GM12878 (cell line): ENCODE measurements around the gene SEC63. TPM values are rescaled to one million over a fixed set of nuclear protein-coding genes. Genes with fewer than 3 reads are reported as not detected.

Source experiments
- ATAC-seq: fragments of 200-7000 bp; cut with Tn5 transposase; 3 replicates; pipeline ENCODE4 v1.9.1; 2020; ENCODE audit warnings: mild to moderate bottlenecking, moderate library complexity
- BruUV-seq: library from RNA; stranded (reverse); fragments of 400-500 nt; replicated peaks from 2 replicates; lab custom pipeline; 2021; lab: Mats Ljungman, UMichigan
- CTCF ChIA-PET: fragments of 300-600 bp; sonication (Branson Sonifier 250); formaldehyde crosslinking; extraction: SDS; loops from one replicate; lab custom pipeline; 2021; ENCODE audit warnings: inconsistent platforms; lab: Yijun Ruan, JAX
- POLR2A ChIA-PET: fragments of 350-600 bp; formaldehyde crosslinking; extraction: SDS; loops from one replicate; lab custom pipeline; 2021; ENCODE audit warnings: inconsistent platforms; lab: Charles Lee
- RAD21 ChIA-PET: fragments of 300-600 bp; sonication (Branson Sonifier 250); formaldehyde crosslinking; loops from one replicate; lab custom pipeline; 2023; ENCODE audit warnings: antibody characterized with exemption; ENCODE audit not compliant: unreplicated experiment; lab: Charles Lee
- SMC1A ChIA-PET: fragments of 300-600 bp; sonication (Branson Sonifier 250); formaldehyde crosslinking; loops from one replicate; lab custom pipeline; 2023; ENCODE audit not compliant: unreplicated experiment, uncharacterized antibody; lab: Charles Lee
- DNase-seq: peaks from one replicate; pipeline ENCODE4 v3.0.0-alpha.2; 2011; ENCODE audit warnings: low read depth, low spot score
- FAIRE-seq: peaks from 3 replicates; lab custom pipeline; 2011; peaks lifted over from hg19 to GRCh38; lab: Jason Lieb, UNC
- H2AFZ ChIP-seq: 2 replicates; pipeline ENCODE4 v1.6.0; 2011; ENCODE audit warnings: low read depth, low read length, control low read depth; ENCODE audit not compliant: control insufficient read depth
- H3K27ac ChIP-seq: 2 replicates; pipeline ENCODE4 v1.5.1; 2011; ENCODE audit warnings: control low read depth; ENCODE audit not compliant: control insufficient read depth, insufficient read depth
- H3K27me3 ChIP-seq, 2 experiments: replicated peaks in 1 of 2; 2 replicates each; pipeline versions ENCODE4 v1.6.0 to v1.6.1; 2011; ENCODE audit warnings: low read length in 1 of 2; ENCODE audit not compliant: control insufficient read depth in 2 of 2, insufficient read depth in 2 of 2
- H3K36me3 ChIP-seq, 2 experiments: 2 replicates each; pipeline ENCODE4 v1.5.1; 2011; ENCODE audit warnings: low read length in 1 of 2; ENCODE audit not compliant: control insufficient read depth in 2 of 2, insufficient read depth in 2 of 2
- H3K4me1 ChIP-seq: 2 replicates; pipeline ENCODE4 v1.6.1; 2011; ENCODE audit warnings: mild to moderate bottlenecking, low read length, moderate library complexity, mixed read lengths; ENCODE audit not compliant: control insufficient read depth, insufficient read depth
- H3K4me2 ChIP-seq: 2 replicates; pipeline ENCODE4 v1.6.0; 2011; ENCODE audit warnings: control low read depth; ENCODE audit not compliant: control insufficient read depth, insufficient read depth
- H3K4me3 ChIP-seq: fragments of 200-600 bp; sonication (generic); 2 replicates; pipeline ENCODE4 v1.5.1; 2016
- H3K79me2 ChIP-seq: 2 replicates; pipeline ENCODE4 v1.6.0; 2011; ENCODE audit warnings: low read length; ENCODE audit not compliant: control insufficient read depth, insufficient read depth
- H3K9ac ChIP-seq: 2 replicates; pipeline ENCODE4 v1.8.0; 2011; ENCODE audit warnings: low read length, control low read depth, mixed read lengths; ENCODE audit not compliant: control insufficient read depth, insufficient read depth
- H3K9me3 ChIP-seq: replicated peaks from 3 replicates; pipeline ENCODE4 v1.5.1; 2011; ENCODE audit warnings: mild to moderate bottlenecking, low read length; ENCODE audit not compliant: control insufficient read depth, insufficient read depth
- H4K20me1 ChIP-seq: 2 replicates; pipeline ENCODE4 v1.6.0; 2011; ENCODE audit not compliant: control insufficient read depth, insufficient read depth
- ATF7 ChIP-seq: fragments of 450-650 bp; IDR thresholded peaks from 2 replicates; pipeline ENCODE4 v1.6.1; 2016; ENCODE audit warnings: low read depth, mild to moderate bottlenecking
- BCL11A ChIP-seq: IDR thresholded peaks from 2 replicates; pipeline ENCODE4 v1.6.1; 2011; ENCODE audit warnings: low read depth, low read length
- BHLHE40 ChIP-seq, 2 experiments: fragments of 450-650 bp in 1 of 2; IDR thresholded peaks; 2 replicates each; pipeline ENCODE4 v1.6.1; 2011 to 2017; ENCODE audit warnings: low read depth in 2 of 2, borderline replicate concordance in 1 of 2, improper control_type of control experiment in 1 of 2, low read length in 1 of 2, mild to moderate bottlenecking in 1 of 2
- CHD4 ChIP-seq: fragments of 200-600 bp; sonication (generic); IDR thresholded peaks from 2 replicates; pipeline ENCODE4 v1.6.1; 2016; ENCODE audit warnings: mild to moderate bottlenecking
- EP300 ChIP-seq, 2 experiments: fragments of 150-350 bp in 1 of 2; IDR thresholded peaks; 2 replicates each; pipeline ENCODE4 v1.6.1; 2011 to 2012; ENCODE audit warnings: low read depth in 2 of 2, low read length in 2 of 2, borderline replicate concordance in 1 of 2, improper control_type of control experiment in 1 of 2, inconsistent platforms in 1 of 2; ENCODE audit not compliant: control insufficient read depth in 1 of 2
- HDAC2 ChIP-seq: fragments of 200-600 bp; sonication (generic); IDR thresholded peaks from 2 replicates; pipeline ENCODE4 v1.6.1; 2017
- IKZF2 ChIP-seq, 2 experiments: fragments of 450-650 bp; IDR thresholded peaks; 2 replicates each; pipeline ENCODE4 v1.6.1; 2017; ENCODE audit warnings: mild to moderate bottlenecking in 2 of 2, moderate library complexity in 2 of 2
- JUNB ChIP-seq: IDR thresholded peaks from 2 replicates; pipeline ENCODE4 v1.6.1; 2016; ENCODE audit warnings: antibody characterized with exemption, mild to moderate bottlenecking
- MEF2B ChIP-seq: fragments of 450-650 bp; IDR thresholded peaks from 2 replicates; pipeline ENCODE4 v1.6.1; 2018; ENCODE audit warnings: mild to moderate bottlenecking, moderate library complexity; ENCODE audit not compliant: partially characterized antibody, poor library complexity, severe bottlenecking
- MTA2 ChIP-seq: fragments of 450-650 bp; IDR thresholded peaks from 2 replicates; pipeline ENCODE4 v1.6.1; 2016; ENCODE audit warnings: low read depth, mild to moderate bottlenecking, moderate library complexity
- NBN ChIP-seq: fragments of 450-650 bp; IDR thresholded peaks from 2 replicates; pipeline ENCODE4 v1.6.1; 2016
- SIX5 ChIP-seq: IDR thresholded peaks from 2 replicates; pipeline ENCODE4 v1.6.1; 2011; ENCODE audit warnings: mild to moderate bottlenecking, low read depth, low read length, moderate library complexity; ENCODE audit not compliant: severe bottlenecking
- WGBS: methylation state at CpG from one replicate; pipeline ENCODE4 v1.1.6; 2016; ENCODE audit warnings: low lambda C conversion rate; ENCODE audit not compliant: insufficient replicate concordance, insufficient coverage; ENCODE audit errors: missing lambda C conversion rate; 5-methylcytosine and 5-hydroxymethylcytosine counted together
- in situ Hi-C: fragments of 300-500 bp; cut with MboI; formaldehyde crosslinking; loops from 9 replicates; pipeline ENCODE4 v1.14.3; 2018; ENCODE audit warnings: mixed read lengths
- intact Hi-C: fragments of 100-400 bp; cut with micrococcal nuclease; formaldehyde crosslinking; loops from one replicate; pipeline ENCODE4 v1.14.2; 2022; ENCODE audit not compliant: unreplicated experiment
- polyA plus RNA-seq, 11 experiments: library from polyadenylated mRNA; depleted of rRNA in 4 of 11; unstranded in 6 of 11; stranded (reverse) in 5 of 11; fragments of >200 nt; fragmentation: Nextera tagmentation in 4 of 11; fragmentation: Illumina TruSeq in 1 of 11; extraction: Ambion mirVana in 4 of 11; extraction: Trizol in 1 of 11; gene quantifications; 1 replicate in 1 of 11; 2 replicates in 10 of 11; pipeline versions ENCODE4 v1.2.1 to v1.2.3, GENCODE V29; 2011 to 2016; ENCODE audit warnings: inconsistent platforms in 2 of 11, missing spikeins in 2 of 11, low read depth in 1 of 11
- small RNA-seq: library from RNA; depleted of rRNA; stranded (forward); fragments of <200 nt; gene quantifications from one replicate; pipeline ENCODE3, GENCODE V24; 2014
- total RNA-seq, 4 experiments: library from RNA; depleted of rRNA in 3 of 4; stranded (reverse); fragments of >200 nt in 3 of 4; fragmentation: Illumina TruSeq in 1 of 4; extraction: Trizol in 1 of 4; gene quantifications; 2 replicates each; pipeline versions ENCODE4 v1.2.1 to v1.2.3, GENCODE V29; 2013 to 2021
- TF ChIP-seq, protein P1 (sequence below): fragments of 450-650 bp; IDR thresholded peaks from 2 replicates; pipeline ENCODE4 v1.6.1; 2017; ENCODE audit warnings: low read depth, mild to moderate bottlenecking, moderate library complexity

Gene SEC63
- total and polyA plus RNA-seq, 10 of the 15 experiments (the other 5 are each of a cell fraction or from before 2014, with no cell fraction given), result 10.1 to 87.0 (median 34.3) TPM

DNA sequence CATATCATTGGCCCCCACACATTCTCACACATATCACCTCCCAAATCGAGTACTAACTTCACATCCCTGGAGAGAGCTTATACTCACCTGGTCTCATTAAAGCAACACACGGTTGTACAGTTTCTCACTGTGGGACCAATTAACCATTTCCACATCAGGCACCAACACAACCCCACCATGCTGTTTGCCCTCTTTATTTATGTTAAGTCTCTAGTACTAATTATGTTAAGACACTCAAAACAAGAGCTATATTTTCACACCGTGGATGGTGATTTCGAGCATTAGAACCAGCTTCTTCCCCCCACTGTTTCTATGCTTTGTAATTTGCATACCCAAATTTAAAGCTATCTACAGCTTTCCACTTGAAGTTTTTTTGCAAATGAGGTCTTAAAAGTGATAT, 140.2 kb downstream of the SEC63 start:
- Histone ChIP-seq H3K4me3 (no peak overlapping the region), H4K20me1 (no peaks in the 10 kb centered on the region), H3K79me2 (no peaks in the 10 kb centered on the region), H3K9me3 (no peaks in the 10 kb centered on the region), H3K9ac (no peak overlapping the region), H3K27ac (no peak overlapping the region), H3K4me2 (no peak overlapping the region), H3K4me1 (peaks cover 4% of the 10 kb centered on the region), H3K36me3 (no peaks in the 10 kb centered on the region), H2AFZ (no peak overlapping the region), H3K27me3 (peaks cover 0 to 7% of the 10 kb centered on the region in 2 experiments)
- FAIRE-seq, result no peak
- in situ Hi-C loops, result no loop called here
- WGBS, result 3% methylated on average over 4 of the region's 4 CpGs
- TF ChIP-seq ATF7 (peak; percentile 44; the same call in 1 of the 2 replicates), CHD4 (no peak), JUNB (no peak), NBN (0 out of 2 replicates have a peak, but pooled peaks have one; percentile 38), MTA2 (peak; percentile 97), BHLHE40 (IDR thresholded peaks at IDR 0.05; ENCODE audit: borderline replicate concordance in 1 of 2, low read depth in 2 of 2, low read length in 1 of 2) (peak in 1 of 2 experiments; percentile 26; a peak in 1 of 4 replicates), BCL11A (peak; percentile 34; the same call in 1 of the 2 replicates), SIX5 (no peak), IKZF2 (IDR thresholded peaks at IDR 0.05) (peak in 1 of 2 experiments; percentile 25; a peak in 2 of 4 replicates), HDAC2 (no peak), MEF2B (peak; percentile 79), EP300 (IDR thresholded peaks at IDR 0.05; ENCODE audit: borderline replicate concordance in 1 of 2, control insufficient read depth in 1 of 2, low read depth in 2 of 2, low read length in 2 of 2) (peak in 1 of 2 experiments; percentile 40; a peak in 1 of 4 replicates)
- TF ChIP-seq, protein P1, sequence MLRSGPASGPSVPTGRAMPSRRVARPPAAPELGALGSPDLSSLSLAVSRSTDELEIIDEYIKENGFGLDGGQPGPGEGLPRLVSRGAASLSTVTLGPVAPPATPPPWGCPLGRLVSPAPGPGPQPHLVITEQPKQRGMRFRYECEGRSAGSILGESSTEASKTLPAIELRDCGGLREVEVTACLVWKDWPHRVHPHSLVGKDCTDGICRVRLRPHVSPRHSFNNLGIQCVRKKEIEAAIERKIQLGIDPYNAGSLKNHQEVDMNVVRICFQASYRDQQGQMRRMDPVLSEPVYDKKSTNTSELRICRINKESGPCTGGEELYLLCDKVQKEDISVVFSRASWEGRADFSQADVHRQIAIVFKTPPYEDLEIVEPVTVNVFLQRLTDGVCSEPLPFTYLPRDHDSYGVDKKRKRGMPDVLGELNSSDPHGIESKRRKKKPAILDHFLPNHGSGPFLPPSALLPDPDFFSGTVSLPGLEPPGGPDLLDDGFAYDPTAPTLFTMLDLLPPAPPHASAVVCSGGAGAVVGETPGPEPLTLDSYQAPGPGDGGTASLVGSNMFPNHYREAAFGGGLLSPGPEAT, result no peak
- ChIA-PET SMC1A (interaction anchor here (0.5 to 1.6 kb wide), 6 partner anchors 8 to 114 kb away, joined by 3 to 10 read pairs (median 3); no protein-coding TSS in a partner anchor), POLR2A (interaction anchor here (0.6 kb wide), 1 partner anchor 12 kb away, joined by 3 read pairs; no protein-coding TSS in a partner anchor), CTCF (interaction anchor here (0.6 to 2.8 kb wide), 5 partner anchors 17 to 546 kb away, joined by 3 to 25 read pairs (median 3); no protein-coding TSS in a partner anchor), RAD21 (interaction anchor here (2.0 kb wide), 1 partner anchor 30 kb away, joined by 17 read pairs; no protein-coding TSS in a partner anchor)
- peak; percentile 51 for ATAC-seq
- intact Hi-C loops, result no loop called here
- no TSS peak for BruUV-seq
- DNase-seq, result no peak

Small RNA genes within 50 kb of the gene (small RNA-seq; reads per million reads assigned to genes)
- gene MTHFD2P3 (not detected), gene RF00045 (not detected), gene RNU6-437P (not detected)

Other genes starting within 250 kb of the SEC63 start
- gene SCML4, start 133.9 kb downstream of the SEC63 start, total RNA-seq (2014; rRNA removed), result 0.06 TPM in 1 of 2 replicates, not detected in the other
- 0.09 TPM in 2 replicates for gene SCML4, start 133.9 kb downstream of the SEC63 start, total RNA-seq (2014; rRNA removed; fragmentation: Illumina TruSeq; extraction: Trizol)
- gene SCML4, start 133.9 kb downstream of the SEC63 start, total RNA-seq (2021), result 0.11 and 0.46 TPM in 2 replicates
- gene SCML4, start 133.9 kb downstream of the SEC63 start, polyA plus RNA-seq (2011; rRNA removed), result 3.1 and 3.2 TPM in 2 replicates
- gene SCML4, start 133.9 kb downstream of the SEC63 start, polyA plus RNA-seq (2014; fragmentation: Illumina TruSeq; extraction: Trizol), result 0.06 TPM in 1 of 2 replicates, not detected in the other
- gene SCML4, start 133.9 kb downstream of the SEC63 start, polyA plus RNA-seq (2014; fragmentation: Nextera tagmentation; extraction: Ambion mirVana), result under 1 TPM in 1 of 2 experiments, not detected in 1; 0.11 TPM
- gene SCML4, start 133.9 kb downstream of the SEC63 start, polyA plus RNA-seq (2014; rRNA removed), result 0.11 TPM in 1 of 2 replicates, not detected in the other
- not detected for gene SCML4, start 133.9 kb downstream of the SEC63 start, polyA plus RNA-seq (2016; fragmentation: Nextera tagmentation; extraction: Ambion mirVana)
- 6.3 and 6.4 TPM in 2 replicates for gene OSTM1, start 116.5 kb upstream of the SEC63 start, total RNA-seq (2014; rRNA removed)
- gene OSTM1, start 116.5 kb upstream of the SEC63 start, total RNA-seq (2014; rRNA removed; fragmentation: Illumina TruSeq; extraction: Trizol), result 5.4 and 7.6 TPM in 2 replicates
- 10.6 and 13.9 TPM in 2 replicates for gene OSTM1, start 116.5 kb upstream of the SEC63 start, total RNA-seq (2021)
- gene OSTM1, start 116.5 kb upstream of the SEC63 start, polyA plus RNA-seq (2011; rRNA removed), result 17.1 and 28.7 TPM in 2 replicates
- gene OSTM1, start 116.5 kb upstream of the SEC63 start, polyA plus RNA-seq (2014; fragmentation: Illumina TruSeq; extraction: Trizol), result 5.2 and 8.7 TPM in 2 replicates
- 1 to 10 TPM; 3.1 to 4.7 TPM for gene OSTM1, start 116.5 kb upstream of the SEC63 start, polyA plus RNA-seq (2014; fragmentation: Nextera tagmentation; extraction: Ambion mirVana)
- 3.0 and 6.7 TPM in 2 replicates for gene OSTM1, start 116.5 kb upstream of the SEC63 start, polyA plus RNA-seq (2014; rRNA removed)
- gene OSTM1, start 116.5 kb upstream of the SEC63 start, polyA plus RNA-seq (2016; fragmentation: Nextera tagmentation; extraction: Ambion mirVana), result 1 to 10 TPM; 6.4 to 8.6 TPM
- gene NR2E1, start 207.8 kb upstream of the SEC63 start, total RNA-seq (2014; rRNA removed), result not detected in 2 replicates
- not detected in 2 replicates for gene NR2E1, start 207.8 kb upstream of the SEC63 start, total RNA-seq (2014; rRNA removed; fragmentation: Illumina TruSeq; extraction: Trizol)
- not detected in 2 replicates for gene NR2E1, start 207.8 kb upstream of the SEC63 start, total RNA-seq (2021)
- not detected in 2 replicates for gene NR2E1, start 207.8 kb upstream of the SEC63 start, polyA plus RNA-seq (2011; rRNA removed)
- gene NR2E1, start 207.8 kb upstream of the SEC63 start, polyA plus RNA-seq (2014; fragmentation: Illumina TruSeq; extraction: Trizol), result not detected in 2 replicates
- not detected for gene NR2E1, start 207.8 kb upstream of the SEC63 start, polyA plus RNA-seq (2014; fragmentation: Nextera tagmentation; extraction: Ambion mirVana)
- gene NR2E1, start 207.8 kb upstream of the SEC63 start, polyA plus RNA-seq (2014; rRNA removed), result not detected in 2 replicates
- gene NR2E1, start 207.8 kb upstream of the SEC63 start, polyA plus RNA-seq (2016; fragmentation: Nextera tagmentation; extraction: Ambion mirVana), result not detected